Measurements from ENCODE around the gene SAP30L. TPM values are rescaled to one million over a fixed set of nuclear protein-coding genes. Genes with fewer than 3 reads are reported as not detected.

SAP30L gene
- total and polyA plus RNA-seq, 3 donors from 2014 or later: 53.7 to 70.9 (median 56.9) TPM

DNA sequence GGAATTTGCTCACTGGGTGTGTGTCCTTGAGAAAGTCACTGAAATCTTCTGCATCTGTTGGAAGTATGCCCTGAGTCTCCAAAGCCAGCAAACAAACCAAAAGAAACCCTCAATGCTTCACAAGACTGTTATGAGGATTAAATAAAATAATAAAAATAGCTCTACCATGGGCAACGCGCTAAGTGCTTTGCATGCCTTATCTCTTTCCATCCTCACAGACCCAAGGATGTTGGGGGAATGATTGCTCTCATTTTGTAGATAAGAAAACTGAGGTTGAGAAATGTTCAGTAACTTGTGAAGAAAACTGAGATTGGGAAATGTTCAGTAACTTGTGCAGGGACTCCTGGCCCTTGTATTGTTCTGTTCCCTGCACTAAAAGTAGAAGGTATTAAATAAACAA lies 24.3 kb downstream of the SAP30L start:
- DNase-seq: no peak
- Histone ChIP-seq H3K36me3 (ENCODE audit: low read depth, missing control alignments) (no peaks in the 10 kb centered on the region), H3K4me3 (no peak overlapping the region), H3K4me1 (peaks cover 6% of the 10 kb centered on the region), H3K9me3 (no peaks in the 10 kb centered on the region), H3K27me3 (no peaks in the 10 kb centered on the region), H3K27ac (no peak overlapping the region)
- intact Hi-C loops (cut with DNase I; ENCODE audit: low total_unique reads): loop anchor here (10.0 kb wide), 1 partner anchor 135 kb away; no protein-coding TSS in a partner anchor
- TF ChIP-seq CTCF (IDR thresholded peaks at IDR 0.05) (no peak), POLR2A (IDR thresholded peaks at IDR 0.05) (no peak)
- 65 to 67% methylated on average over 2 of the region's 2 CpGs for whole genome bisulfite sequencing, 2 donors

- no peak overlapping the region for H3K27ac ChIP-seq
- H3K4me1 ChIP-seq: peaks cover 11% of the 10 kb centered on the region
- no peak overlapping the region for H3K4me3 ChIP-seq
- no peaks in the 10 kb centered on the region for H3K27me3 ChIP-seq
- intact Hi-C loops (cut with DNase I; ENCODE audit: low total_unique reads): loop anchor here (10.0 kb wide), 1 partner anchor 134 kb away; no protein-coding TSS in a partner anchor
- no peak for DNase-seq
- no peak for TF ChIP-seq CTCF (IDR thresholded peaks at IDR 0.05)
- TF ChIP-seq POLR2A (IDR thresholded peaks at IDR 0.05): no peak
- 47 to 52% methylated on average over 11 of the region's 11 CpGs for WGBS, 2 donors
- H3K36me3 ChIP-seq (ENCODE audit: low read depth, missing control alignments): no peaks in the 10 kb centered on the region
- H3K9me3 ChIP-seq: no peaks in the 10 kb centered on the region
Observed at GRCh38 chr5:154470947-154471870, 25.4 kb downstream of the SAP30L start.

- no peak overlapping the region for H3K27ac ChIP-seq
Observed at GRCh38 chr5:154472871-154473580, 27.2 kb downstream of the SAP30L start.

More at GRCh38 chr5:154472871-154473580, 27.2 kb downstream of the SAP30L start:
- Histone ChIP-seq H3K4me3 (no peak overlapping the region), H3K27me3 (no peaks in the 10 kb centered on the region), H3K4me1 (peaks cover 15% of the 10 kb centered on the region), H3K9me3 (no peaks in the 10 kb centered on the region), H3K36me3 (ENCODE audit: low read depth, missing control alignments) (no peaks in the 10 kb centered on the region)
- 7 to 11% methylated on average over 19 to 35 of the region's 35 CpGs for WGBS, 2 donors
- no peak for TF ChIP-seq POLR2A (IDR thresholded peaks at IDR 0.05)
- no peak for TF ChIP-seq CTCF (IDR thresholded peaks at IDR 0.05)
- intact Hi-C loops (cut with DNase I; ENCODE audit: low total_unique reads): loop anchor here (10.0 kb wide), 1 partner anchor 132 kb away; no protein-coding TSS in a partner anchor
- no peak for DNase-seq
